M059J (cell line): ENCODE data around the gene FLNC. TPM values are rescaled to one million over a fixed set of nuclear protein-coding genes. Genes with fewer than 3 reads are reported as not detected.
A peak's percentile ranks its signal among the peaks of the same experiment; 100 is the strongest.

Source experiments
- DNase-seq: peaks from one replicate; pipeline ENCODE4 v3.0.0-alpha.2; 2012; ENCODE audit warnings: low read depth
- total RNA-seq: library from RNA; depleted of rRNA; stranded (reverse); fragments of >200 nt; shearing (Covaris generic); gene quantifications from 2 replicates; pipeline ENCODE4 v1.2.3, GENCODE V29; 2014

FLNC gene
- total RNA-seq, 1 experiment from 2014 or later, result 150 TPM

DNA sequence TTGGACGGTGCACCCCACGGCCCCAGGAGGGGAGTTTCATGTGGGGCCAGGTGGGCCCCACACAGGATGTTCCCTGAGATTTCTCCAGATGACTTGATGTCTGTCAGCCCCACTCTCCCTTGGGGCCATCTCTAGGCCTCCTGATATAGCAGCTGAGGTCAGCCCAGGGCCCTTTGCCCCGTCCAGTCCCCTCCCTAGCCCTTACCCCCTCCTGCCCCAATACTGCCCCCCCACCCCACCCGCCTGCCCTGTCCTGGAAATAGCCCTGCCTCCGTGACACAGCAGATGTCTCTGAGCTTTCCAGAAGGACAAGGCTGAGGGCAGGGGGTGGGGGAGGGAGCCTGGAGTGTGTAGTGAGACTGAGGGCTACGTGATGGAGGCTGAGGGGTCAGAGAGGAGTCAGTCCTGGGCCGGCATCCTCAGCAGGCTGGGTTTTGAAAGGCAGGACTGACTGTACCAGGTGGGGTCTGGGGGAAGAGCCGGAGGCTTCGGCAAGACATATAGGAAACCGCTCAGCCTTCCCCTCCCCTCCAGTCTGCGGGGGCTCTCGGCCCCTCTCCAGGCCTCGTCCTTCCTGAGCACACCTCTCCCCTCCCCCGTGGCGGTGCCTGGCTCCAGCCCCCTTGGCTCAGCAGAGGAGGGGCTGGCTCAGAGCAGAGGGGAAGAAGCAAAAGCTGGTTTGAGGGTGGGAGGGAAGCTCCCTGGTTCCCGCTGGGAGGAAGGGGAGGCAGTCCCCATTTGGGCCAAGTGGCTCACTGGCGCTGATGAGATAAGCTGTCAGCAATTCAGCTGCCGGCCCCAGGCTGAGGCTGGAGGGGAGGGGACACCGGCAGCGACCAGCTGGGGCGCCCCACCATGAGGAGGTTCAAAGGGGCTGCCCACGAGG lies 2.0 kb downstream of the FLNC start:
- DNase-seq, result peak; percentile 73

DNA sequence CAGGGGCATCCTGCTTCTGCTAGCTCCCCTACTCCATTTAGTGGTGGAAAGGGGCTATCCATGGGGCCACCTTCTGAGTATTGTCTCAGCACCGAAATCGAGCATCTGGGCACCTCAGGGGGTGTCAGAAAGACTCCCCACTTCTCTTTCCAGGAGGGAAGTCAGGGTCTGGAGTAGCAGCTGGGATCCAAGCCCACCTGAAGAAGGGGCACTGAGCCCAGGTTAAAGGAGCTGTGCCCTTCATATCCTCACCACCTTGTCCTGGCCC lies 2.6 kb downstream of the FLNC start:
- no peak for DNase-seq

DNA sequence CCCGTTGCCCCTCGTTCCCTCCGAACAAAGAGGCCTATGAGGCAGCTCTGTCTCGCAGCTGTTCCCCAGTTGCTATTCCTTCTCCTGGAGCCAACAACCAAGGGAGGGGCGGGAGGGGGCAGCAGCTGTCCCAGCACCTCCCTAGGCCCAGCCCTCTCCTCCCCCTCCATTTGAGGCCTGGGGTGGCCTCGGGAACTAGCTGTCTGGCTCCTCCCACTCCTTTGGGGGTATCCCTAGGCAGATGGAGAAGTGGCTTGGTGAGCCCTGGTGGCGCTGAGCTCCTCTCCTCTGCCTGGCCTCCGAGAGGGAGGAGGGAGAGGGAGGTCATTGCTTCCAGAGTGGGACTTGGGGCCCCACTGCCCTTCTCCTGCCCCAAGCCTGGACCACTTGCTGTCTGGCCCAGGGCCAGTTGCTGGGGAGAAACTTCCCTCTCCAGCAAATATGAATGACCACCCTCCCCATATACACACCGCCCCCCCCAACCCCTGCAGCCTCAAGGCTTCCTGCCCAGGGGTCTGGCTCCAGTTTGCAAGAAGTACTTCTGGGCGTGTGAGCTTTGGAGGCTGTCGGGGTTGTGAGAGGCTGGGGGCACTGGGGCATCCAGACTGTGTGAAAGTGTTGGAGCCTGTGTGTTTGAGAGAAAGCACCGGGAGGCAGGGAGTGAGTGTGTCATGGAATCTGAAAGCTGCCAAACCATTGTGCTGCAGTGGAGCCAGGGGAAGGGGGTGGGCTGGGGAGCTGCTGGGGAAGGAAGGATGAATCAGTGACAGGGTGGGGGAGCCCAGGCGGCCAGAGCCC lies 3.1 kb downstream of the FLNC start:
- DNase-seq, result peak; percentile 88

DNA sequence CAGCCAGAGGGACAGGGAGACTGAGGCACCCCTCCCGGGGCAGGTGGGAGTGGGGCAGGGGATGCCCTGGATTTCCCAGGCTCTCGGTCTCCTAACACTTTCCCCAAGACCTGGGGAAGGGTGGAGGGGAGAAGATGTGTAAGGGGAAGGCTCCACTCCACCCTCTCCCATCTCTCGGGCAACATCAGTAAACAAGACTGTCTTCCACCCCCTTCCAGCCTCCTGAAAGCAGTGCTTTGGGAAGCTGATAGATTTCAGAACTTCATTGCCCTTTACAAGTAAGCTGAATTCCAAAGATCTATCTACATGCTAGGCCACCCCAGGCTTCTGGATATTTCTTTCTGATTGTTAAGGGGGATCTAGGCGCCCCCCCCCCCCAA lies 3.7 kb downstream of the FLNC start:
- DNase-seq, result no peak

DNA sequence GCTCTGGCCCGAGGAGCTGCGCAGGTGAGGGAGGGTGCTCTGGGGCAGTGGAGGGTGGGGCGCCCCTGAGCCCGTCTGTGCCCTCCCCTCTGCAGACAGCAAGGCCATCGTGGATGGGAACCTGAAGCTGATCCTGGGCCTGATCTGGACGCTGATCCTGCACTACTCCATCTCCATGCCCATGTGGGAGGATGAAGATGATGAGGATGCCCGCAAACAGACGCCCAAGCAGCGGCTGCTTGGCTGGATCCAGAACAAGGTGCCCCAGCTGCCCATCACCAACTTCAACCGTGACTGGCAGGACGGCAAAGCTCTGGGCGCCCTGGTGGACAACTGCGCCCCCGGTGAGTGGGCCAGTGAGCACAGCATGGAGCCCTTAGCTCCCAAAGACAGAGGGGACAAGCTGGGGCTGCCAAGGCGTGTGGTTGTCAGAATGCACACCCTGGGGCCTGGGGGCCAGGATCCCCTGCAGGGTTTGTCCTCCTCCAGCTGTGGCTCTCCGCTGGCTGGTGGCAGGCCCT lies 5.1 kb downstream of the FLNC start:
- no peak for DNase-seq

DNA sequence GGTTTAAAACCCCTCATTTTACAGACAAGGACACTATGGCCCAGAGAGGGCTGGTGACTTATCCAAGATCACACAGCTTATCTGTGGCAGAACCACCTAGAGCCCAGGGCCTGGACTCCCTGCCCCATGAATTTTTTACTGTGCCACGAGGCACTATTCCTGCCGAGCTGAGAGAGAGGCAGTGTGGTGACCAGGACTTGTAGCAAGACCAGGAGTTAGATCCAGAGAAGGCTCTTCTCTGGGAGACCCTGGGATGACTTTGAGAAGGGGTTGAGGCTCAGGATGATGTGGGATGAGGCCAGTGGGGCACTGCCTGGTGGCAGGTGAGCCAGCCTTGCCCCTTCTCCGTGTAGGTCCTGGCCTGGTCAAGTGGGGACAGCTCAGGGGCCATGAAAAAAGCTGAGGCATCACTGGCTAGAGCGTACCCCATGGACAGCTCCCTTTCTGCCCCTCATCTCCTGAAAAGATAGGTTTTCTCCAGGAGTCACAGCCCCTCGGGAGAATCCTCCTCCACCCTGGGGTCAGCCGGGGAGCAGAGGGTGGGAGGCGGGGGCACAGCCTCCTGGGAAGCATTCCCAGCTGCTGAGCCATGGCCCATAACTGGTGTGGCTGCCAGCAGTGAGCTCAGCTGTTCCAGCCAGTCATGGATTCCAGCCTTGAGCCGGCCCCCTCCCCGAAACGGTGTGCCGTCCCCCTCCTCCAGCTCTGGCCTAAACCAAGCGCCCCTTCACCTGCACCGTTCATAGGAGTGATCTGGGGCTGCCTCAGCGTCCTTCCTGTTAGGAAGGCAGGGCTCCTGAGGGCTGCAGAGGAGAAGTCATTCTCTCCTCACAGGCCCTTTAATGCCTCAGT lies 5.8 kb downstream of the FLNC start:
- no peak for DNase-seq

DNA sequence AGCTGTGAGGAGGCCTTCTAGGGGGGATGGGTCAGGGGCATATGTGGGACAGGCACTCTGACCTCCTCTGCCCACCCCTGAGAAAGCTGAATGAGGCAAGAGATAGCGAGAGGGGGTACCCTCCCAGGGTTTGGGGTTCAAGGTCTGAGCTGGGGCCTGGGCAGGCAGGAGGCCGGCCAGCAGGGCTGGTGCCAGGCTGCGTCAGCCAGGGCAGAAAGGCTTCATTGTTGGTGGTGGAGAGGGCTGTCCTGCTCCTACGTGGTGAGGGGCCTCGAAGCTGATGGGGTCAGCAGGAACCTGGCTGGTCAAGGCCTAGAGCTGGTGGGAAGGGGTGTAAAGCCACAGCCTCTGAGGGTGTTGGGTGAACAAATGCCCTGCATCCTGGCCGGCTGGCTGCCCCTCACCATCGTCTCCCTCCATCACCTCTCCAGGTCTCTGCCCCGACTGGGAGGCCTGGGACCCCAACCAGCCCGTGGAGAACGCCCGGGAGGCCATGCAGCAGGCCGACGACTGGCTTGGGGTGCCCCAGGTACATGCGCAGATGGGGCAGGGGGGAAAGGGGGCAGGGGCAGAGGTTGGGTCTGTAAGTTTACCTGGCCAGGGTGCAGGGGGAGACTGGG lies 6.6 kb downstream of the FLNC start:
- no peak for DNase-seq

DNA sequence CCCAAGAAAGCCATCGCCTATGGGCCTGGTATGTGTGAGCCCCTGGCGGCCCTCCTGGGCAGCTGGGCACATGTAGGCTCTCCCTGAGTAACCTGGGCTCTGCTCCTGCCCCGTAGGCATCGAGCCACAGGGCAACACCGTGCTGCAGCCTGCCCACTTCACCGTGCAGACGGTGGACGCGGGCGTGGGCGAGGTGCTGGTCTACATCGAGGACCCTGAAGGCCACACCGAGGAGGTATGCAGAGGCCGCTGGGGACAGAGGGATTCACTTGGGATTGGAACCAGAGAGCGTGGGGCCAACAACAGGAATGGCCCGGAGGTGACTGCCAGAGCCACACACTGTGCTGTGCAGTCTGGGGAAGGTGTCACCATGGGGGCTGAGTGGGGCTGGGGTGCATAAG lies 7.3 kb downstream of the FLNC start:
- DNase-seq, result no peak

DNA sequence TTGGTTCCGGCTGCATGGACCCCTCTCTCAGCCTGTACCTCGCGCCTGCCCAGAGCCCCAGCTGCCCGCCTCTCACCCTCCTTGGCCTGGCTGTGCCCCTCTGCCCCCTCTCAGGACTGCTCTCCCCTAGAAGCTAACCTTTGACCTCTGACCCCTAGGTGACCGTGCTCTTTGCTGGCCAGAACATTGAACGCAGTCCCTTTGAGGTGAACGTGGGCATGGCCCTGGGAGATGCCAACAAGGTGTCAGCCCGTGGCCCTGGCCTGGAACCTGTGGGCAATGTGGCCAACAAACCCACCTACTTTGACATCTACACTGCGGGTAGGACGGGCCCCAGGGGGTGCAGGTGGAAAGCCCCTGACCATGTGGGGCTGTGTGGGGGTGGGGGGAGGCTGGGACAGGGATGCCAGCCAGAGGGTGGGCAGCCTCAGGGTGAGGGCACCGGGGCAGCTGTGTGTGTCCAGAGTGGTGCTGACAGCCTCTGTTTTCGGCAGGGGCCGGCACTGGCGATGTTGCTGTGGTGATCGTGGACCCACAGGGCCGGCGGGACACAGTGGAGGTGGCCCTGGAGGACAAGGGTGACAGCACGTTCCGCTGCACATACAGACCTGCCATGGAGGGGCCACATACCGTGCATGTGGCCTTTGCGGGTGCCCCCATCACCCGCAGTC lies 8.0 kb downstream of the FLNC start:
- no peak for DNase-seq

DNA sequence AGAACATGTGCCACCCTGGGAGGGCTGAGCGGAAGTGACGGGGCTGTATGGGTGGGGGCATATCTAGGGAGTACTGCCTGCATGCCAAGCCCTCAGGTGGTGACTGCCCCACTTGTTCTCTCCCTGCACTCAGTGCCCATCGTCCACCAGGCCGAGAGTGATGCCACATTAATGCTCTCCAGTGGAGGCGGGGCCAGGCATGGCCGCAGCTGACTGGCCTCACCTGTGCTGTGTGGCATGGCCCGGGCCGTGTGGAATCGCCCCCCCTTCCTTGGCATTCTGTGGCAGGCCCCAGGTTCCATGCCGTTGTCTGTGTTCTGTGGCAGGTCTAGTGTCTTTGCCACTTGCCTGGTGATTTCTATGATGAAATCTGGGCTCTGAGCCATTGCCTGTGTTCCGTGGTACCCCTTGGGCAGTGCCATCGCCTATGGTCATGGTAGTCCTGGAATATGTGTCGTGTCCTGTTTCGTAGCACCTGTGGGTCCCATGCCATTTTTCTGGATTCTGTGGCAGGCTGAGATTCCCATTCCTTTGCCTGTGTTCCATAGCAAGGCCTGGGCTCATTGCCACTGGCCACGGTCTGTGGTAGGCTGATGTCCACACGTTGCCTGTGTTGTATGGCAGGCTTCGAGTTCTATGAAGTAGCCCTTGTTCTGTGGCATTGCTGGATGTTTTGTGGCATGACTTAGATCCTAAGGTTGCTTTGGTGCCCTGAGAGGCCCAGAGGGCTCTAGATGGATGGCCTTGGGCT lies 8.9 kb downstream of the FLNC start:
- DNase-seq, result no peak

DNA sequence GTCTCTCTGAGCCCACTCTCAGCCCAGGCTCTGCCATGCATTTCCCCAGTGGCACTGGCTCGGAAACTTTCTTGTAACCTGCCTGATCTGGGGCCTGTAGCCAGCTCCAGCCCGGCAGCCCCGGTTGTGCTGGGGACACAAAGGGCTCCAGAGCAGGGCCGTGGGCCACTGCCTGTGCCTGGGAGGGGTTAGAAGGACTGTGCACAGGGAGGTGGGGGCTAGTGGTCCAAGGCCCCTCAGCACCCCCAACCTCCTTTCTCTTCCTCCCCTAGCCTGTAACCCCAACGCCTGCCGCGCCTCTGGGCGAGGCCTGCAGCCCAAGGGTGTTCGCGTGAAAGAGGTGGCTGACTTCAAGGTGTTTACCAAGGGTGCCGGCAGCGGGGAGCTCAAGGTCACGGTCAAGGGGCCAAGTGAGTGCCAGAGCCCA lies 9.6 kb downstream of the FLNC start:
- no peak for DNase-seq

DNA sequence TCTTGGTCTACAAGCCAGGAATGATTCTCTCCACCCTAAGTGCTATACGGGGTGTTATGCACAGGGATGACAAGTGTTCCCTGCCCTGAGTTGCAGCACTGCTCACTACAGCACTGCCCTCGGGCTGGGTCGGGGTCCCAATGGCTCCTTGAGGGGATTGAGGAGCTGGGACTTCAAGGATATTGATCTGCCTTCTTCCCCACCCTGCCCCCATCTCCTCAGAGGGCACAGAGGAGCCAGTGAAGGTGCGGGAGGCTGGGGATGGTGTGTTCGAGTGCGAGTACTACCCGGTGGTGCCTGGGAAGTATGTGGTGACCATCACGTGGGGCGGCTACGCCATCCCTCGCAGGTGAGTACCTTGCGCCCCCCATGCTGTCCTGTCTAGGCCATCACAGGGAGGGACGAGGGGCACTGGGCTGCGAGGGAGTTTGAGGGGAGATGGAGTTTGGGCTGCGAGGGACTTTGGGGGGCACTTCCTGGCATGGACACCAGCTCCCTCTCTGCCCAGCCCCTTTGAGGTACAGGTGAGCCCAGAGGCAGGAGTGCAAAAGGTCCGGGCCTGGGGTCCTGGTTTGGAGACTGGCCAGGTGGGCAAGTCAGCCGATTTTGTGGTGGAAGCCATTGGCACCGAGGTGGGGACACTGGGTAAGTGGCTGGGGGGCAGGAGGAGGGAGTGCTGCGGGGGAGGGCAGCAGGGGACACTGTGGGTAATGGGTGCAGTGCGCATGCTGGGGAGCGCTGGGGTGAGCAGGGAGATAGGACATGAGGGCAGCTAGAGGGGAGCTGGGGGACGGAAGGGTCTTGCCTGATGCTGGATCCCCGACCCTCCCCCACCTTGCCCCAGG lies 10.3 kb downstream of the FLNC start:
- no peak for DNase-seq

DNA sequence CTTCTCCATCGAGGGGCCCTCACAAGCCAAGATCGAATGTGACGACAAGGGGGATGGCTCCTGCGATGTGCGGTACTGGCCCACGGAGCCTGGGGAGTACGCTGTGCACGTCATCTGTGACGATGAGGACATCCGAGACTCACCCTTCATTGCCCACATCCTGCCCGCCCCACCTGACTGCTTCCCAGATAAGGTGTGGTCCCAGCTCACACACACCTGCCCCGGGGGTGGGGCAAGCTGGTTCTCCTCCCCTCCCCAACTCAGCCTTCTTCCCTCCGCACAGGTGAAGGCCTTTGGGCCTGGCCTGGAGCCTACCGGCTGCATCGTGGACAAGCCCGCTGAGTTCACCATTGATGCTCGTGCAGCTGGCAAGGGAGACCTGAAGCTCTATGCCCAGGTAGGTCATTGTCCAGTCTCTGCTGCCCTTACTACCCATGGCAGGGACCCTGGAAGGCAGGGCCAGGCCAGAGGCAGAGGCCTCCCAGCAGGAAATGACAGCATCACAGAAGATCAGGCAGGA lies 11.0 kb downstream of the FLNC start:
- DNase-seq, result no peak

DNA sequence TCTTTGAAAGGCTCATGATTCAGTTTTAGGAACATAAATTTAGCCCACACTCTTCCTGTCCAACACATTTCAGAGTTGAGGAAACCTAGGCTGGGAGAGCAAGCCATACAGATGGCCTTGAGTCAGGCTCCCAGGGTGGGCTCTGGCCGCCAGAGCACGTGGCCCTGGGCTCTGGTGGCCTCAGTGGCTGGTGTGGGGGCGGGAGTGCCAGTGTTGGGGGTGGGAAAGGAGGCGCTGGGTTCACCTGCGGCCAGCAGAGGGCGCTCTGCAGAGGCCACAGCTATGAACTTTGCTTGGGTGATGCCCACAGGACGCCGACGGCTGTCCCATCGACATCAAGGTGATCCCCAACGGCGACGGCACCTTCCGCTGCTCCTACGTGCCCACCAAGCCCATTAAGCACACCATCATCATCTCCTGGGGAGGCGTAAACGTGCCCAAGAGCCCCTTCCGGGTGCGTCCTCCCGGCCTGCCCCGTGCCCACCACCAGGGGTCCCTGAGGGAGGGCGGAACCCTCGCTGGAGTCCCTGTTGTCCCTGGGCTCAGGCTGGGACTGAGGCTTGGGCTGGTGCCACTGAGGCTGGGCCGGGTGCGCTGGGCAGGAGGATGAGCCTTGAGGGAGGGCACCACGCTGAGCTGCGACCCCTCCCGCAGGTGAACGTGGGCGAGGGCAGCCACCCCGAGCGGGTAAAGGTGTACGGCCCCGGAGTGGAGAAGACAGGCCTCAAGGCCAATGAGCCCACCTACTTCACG lies 11.9 kb downstream of the FLNC start:
- no peak for DNase-seq

DNA sequence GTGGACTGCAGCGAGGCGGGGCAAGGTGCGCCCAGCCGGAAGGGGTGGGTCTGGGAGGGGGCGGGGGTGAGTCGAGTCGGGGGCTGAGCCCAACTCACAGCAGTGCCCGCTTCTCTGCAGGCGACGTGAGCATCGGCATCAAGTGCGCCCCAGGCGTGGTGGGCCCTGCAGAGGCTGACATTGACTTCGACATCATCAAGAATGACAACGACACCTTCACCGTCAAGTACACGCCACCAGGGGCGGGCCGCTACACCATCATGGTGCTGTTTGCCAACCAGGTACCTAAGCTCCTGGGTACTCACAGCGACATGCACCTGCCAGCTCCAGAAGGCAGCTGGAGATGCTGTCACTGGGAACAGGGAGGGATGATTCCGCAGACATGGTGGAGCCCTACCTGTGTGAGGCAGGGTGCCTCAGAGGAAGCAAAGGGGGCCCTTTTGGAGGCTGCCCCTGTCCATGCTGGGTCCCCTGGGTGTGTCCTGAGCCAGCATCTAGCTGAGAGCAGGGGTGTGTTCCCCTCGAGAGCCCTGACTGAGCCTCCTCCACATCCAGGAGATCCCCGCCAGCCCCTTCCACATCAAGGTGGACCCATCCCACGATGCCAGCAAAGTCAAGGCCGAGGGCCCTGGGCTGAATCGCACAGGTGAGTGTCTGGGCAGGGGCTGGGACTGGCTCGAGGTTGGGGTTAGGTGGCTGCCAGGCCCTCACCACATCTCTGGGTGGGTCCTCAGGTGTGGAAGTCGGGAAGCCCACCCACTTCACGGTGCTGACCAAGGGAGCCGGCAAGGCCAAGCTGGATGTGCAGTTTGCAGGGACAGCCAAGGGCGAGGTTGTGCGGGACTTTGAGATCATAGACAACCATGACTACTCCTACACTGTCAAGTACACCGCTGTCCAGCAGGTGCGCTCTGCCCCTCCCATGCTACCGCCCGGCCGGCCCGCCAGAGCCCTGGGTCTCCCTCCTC lies 12.8 kb downstream of the FLNC start:
- no peak for DNase-seq

DNA sequence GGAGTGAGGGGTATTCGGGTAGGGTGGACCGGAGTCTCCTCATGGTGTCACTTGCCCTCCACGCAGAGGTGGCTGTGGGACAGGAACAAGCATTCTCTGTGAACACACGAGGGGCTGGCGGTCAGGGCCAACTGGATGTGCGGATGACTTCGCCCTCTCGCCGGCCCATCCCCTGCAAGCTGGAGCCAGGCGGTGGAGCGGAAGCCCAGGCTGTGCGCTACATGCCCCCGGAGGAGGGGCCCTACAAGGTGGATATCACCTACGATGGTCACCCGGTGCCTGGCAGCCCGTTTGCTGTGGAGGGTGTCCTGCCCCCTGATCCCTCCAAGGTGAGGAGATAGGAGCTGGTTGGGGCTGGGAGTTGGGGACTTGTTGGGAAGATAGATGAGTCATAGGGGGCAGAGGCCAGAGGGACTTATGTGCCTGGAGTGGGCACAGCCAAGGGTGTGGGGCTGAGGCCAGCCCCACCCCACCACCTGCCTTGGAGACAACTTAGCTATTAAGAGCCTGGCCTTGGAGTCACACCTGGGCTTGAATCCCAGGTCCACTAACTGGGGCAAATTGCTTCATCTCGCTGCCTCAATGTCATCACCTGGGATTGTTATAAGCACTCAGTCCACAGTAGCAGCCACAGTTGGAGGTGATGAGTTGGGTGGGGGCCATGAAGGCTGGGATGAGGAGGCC lies 13.9 kb downstream of the FLNC start:
- no peak for DNase-seq
